Measurements from ENCODE around the gene SCN4A. TPM values are rescaled to one million over a fixed set of nuclear protein-coding genes. Genes with fewer than 3 reads are reported as not detected.

The SCN4A gene
- total RNA-seq, 2 donors from 2014 or later, result 3.9 to 4.4 TPM

DNA sequence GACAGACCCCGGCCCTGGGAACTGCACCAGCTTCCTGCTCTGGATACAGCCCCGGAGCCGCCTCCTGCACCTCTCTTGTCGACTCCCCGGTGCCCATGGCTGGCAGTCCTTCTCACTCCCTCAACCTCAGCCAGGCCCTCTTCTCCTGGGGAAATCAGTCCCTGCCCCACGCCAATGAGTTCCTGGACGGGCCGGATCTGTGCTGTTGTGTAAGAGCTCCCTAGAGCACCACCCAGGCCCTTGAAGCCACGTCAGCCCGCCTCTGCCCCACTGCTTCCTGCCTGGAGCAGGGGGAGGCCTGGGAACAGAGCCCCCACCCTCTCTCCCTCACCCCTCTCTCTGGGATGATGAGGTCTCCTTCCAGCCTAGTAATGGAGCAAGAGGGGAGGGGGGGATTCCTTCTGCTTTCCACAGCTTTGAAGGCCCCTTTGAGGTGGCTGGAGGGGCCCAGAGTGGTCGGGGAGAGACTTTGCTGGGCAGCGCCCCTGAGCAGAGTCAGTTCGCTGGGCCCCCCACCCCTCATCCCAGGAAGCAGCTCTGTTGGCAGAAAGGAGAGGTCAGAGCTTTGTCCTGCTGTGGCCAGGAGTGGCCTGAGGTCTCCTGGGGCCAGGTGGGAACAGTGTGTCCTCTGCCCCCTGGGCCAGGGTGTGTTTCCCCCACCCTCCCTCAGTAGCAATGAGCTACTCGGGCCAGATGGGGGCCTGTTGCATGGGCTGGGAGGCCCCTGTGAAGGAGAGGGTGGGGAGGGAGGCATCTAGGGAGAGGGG is 29.2 kb upstream of the SCN4A start:
- Mint-ChIP-seq H3K4me3 (no peak overlapping the region), H3K9me3 (no peaks in the 10 kb centered on the region), H3K4me1 (peaks cover 3% of the 10 kb centered on the region), H3K36me3 (ENCODE audit: low read depth) (no peaks in the 10 kb centered on the region), H3K27me3 (ENCODE audit: insufficient read depth) (peaks cover 26% of the 10 kb centered on the region), H3K27ac (no peak overlapping the region)
- H3K27ac ChIP-seq (ENCODE audit: low read depth, low read length), result no peak overlapping the region
- no peak overlapping the region for H3K9ac ChIP-seq (ENCODE audit: extremely low read depth, low read length, poor library complexity, severe bottlenecking)
- H3K9me3 ChIP-seq (ENCODE audit: control insufficient read depth, low read length), result no peaks in the 10 kb centered on the region
- H3K36me3 ChIP-seq (ENCODE audit: control insufficient read depth, insufficient read depth, low read length), result no peaks in the 10 kb centered on the region
- no peaks in the 10 kb centered on the region for H3K4me1 ChIP-seq (ENCODE audit: control insufficient read depth, insufficient read depth, low read length)
- H3K27me3 ChIP-seq (ENCODE audit: control insufficient read depth, insufficient read depth, low read length, poor library complexity, severe bottlenecking), result peaks cover 10% of the 10 kb centered on the region
- TF ChIP-seq, protein P1, sequence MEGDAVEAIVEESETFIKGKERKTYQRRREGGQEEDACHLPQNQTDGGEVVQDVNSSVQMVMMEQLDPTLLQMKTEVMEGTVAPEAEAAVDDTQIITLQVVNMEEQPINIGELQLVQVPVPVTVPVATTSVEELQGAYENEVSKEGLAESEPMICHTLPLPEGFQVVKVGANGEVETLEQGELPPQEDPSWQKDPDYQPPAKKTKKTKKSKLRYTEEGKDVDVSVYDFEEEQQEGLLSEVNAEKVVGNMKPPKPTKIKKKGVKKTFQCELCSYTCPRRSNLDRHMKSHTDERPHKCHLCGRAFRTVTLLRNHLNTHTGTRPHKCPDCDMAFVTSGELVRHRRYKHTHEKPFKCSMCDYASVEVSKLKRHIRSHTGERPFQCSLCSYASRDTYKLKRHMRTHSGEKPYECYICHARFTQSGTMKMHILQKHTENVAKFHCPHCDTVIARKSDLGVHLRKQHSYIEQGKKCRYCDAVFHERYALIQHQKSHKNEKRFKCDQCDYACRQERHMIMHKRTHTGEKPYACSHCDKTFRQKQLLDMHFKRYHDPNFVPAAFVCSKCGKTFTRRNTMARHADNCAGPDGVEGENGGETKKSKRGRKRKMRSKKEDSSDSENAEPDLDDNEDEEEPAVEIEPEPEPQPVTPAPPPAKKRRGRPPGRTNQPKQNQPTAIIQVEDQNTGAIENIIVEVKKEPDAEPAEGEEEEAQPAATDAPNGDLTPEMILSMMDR (conservative IDR thresholded peaks at IDR 0.05), result no peak
- no peak overlapping the region for H3K4me3 ChIP-seq (ENCODE audit: low read length)
- DNase-seq, result peak; percentile 59
- 92 to 94% methylated on average over 3 to 14 of the region's 14 CpGs for WGBS, 2 experiments (ENCODE audit: insufficient coverage in 1 of 2, insufficient read length in 1 of 2)

- no peaks in the 10 kb centered on the region for H3K36me3 Mint-ChIP-seq (ENCODE audit: low read depth)
- no peak overlapping the region for H3K27ac Mint-ChIP-seq
- Histone ChIP-seq H3K36me3 (ENCODE audit: control insufficient read depth, insufficient read depth, low read length) (no peaks in the 10 kb centered on the region), H3K4me1 (ENCODE audit: control insufficient read depth, insufficient read depth, low read length) (no peaks in the 10 kb centered on the region), H3K27ac (ENCODE audit: low read depth, low read length) (no peak overlapping the region), H3K9me3 (ENCODE audit: control insufficient read depth, low read length) (no peaks in the 10 kb centered on the region), H3K4me3 (ENCODE audit: low read length) (no peak overlapping the region), H3K27me3 (ENCODE audit: control insufficient read depth, insufficient read depth, low read length, poor library complexity, severe bottlenecking) (peaks cover 18% of the 10 kb centered on the region), H3K9ac (ENCODE audit: extremely low read depth, low read length, poor library complexity, severe bottlenecking) (no peak overlapping the region)
- WGBS, 2 experiments (ENCODE audit: insufficient coverage in 1 of 2, insufficient read length in 1 of 2), result 94% methylated on average over 7 of the region's 7 CpGs; no CpG with 5 or more reads in 1 of the 2 experiments
- no peaks in the 10 kb centered on the region for H3K9me3 Mint-ChIP-seq
- TF ChIP-seq, protein P1 (conservative IDR thresholded peaks at IDR 0.05), result no peak
- no peak overlapping the region for H3K4me3 Mint-ChIP-seq
- peaks cover 3% of the 10 kb centered on the region for H3K4me1 Mint-ChIP-seq
- peaks cover 34% of the 10 kb centered on the region for H3K27me3 Mint-ChIP-seq (ENCODE audit: insufficient read depth)
- peak; percentile 48 for DNase-seq
These were observed 28.4 kb upstream of the SCN4A start for GRCh38 chr17:64001091-64001579.

- Histone ChIP-seq H3K4me3 (ENCODE audit: low read length) (no peak overlapping the region), H3K4me1 (ENCODE audit: control insufficient read depth, insufficient read depth, low read length) (no peaks in the 10 kb centered on the region), H3K36me3 (ENCODE audit: control insufficient read depth, insufficient read depth, low read length) (no peaks in the 10 kb centered on the region), H3K9ac (ENCODE audit: extremely low read depth, low read length, poor library complexity, severe bottlenecking) (no peak overlapping the region), H3K27me3 (ENCODE audit: control insufficient read depth, insufficient read depth, low read length, poor library complexity, severe bottlenecking) (peaks cover 27% of the 10 kb centered on the region), H3K27ac (ENCODE audit: low read depth, low read length) (no peak overlapping the region), H3K9me3 (ENCODE audit: control insufficient read depth, low read length) (no peaks in the 10 kb centered on the region)
- DNase-seq, result peak; percentile 51
- H3K27ac Mint-ChIP-seq, result no peak overlapping the region
- WGBS, 2 experiments (ENCODE audit: insufficient coverage in 1 of 2, insufficient read length in 1 of 2), result 86 to 94% methylated on average over 12 to 24 of the region's 25 CpGs
- H3K27me3 Mint-ChIP-seq (ENCODE audit: insufficient read depth), result peaks cover 43% of the 10 kb centered on the region
- H3K4me1 Mint-ChIP-seq, result peaks cover 3% of the 10 kb centered on the region
- H3K36me3 Mint-ChIP-seq (ENCODE audit: low read depth), result no peaks in the 10 kb centered on the region
- TF ChIP-seq, protein P1 (conservative IDR thresholded peaks at IDR 0.05), result no peak
- peak overlapping the region; percentile 79 for H3K4me3 Mint-ChIP-seq
- no peaks in the 10 kb centered on the region for H3K9me3 Mint-ChIP-seq
These were observed 27.2 kb upstream of the SCN4A start for GRCh38 chr17:63999680-64000531.

Data from endodermal cell (in vitro differentiated cells).